Activated CD4-positive, CD25-positive, alpha-beta regulatory T cell treated with anti-CD3 and anti-CD28 coated beads, Interleukin-2, amount 50 U/mL, for 16 hours (primary cell): ENCODE data around the gene OR4M1.
"Not testable (repeated sequence)": the region's sequence is repeated elsewhere in the genome, so short reads cannot be mapped to it uniquely, and the experiment has no call there.

ENCODE experiments used
- DNase-seq: peaks from one replicate; pipeline ENCODE4 v3.0.0-alpha.2; 2020; ENCODE audit warnings: low read depth, low spot score

OR4M1 gene, protein sequence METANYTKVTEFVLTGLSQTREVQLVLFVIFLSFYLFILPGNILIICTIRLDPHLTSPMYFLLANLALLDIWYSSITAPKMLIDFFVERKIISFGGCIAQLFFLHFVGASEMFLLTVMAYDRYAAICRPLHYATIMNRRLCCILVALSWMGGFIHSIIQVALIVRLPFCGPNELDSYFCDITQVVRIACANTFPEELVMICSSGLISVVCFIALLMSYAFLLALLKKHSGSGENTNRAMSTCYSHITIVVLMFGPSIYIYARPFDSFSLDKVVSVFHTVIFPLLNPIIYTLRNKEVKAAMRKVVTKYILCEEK

DNA sequence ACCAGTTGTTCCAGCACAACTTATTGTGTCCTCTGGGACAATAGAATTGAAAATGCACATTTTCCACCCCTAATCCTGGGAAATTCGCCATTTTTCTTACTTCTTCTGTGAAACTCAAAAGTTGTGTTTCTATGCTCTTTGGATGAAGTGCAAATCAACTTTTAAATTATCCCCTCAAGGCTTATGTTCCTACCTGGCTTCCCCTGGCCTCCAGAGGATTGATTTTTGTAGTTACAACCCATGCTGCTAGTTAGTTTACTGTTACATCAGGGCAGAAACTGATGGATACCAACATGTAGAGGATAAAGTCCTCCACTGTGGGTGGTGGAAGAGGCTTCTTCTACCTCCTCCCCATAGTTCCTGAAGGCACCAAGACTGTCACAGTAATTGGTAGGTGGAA, at the start of gene OR4M1:
TSS of gene OR4M1 (plus strand) at position 301 of the 400 bp plus-strand sequence. CDS start 6,819 bp downstream, outside the sequence.
- not testable (repeated sequence) for DNase-seq

DNA sequence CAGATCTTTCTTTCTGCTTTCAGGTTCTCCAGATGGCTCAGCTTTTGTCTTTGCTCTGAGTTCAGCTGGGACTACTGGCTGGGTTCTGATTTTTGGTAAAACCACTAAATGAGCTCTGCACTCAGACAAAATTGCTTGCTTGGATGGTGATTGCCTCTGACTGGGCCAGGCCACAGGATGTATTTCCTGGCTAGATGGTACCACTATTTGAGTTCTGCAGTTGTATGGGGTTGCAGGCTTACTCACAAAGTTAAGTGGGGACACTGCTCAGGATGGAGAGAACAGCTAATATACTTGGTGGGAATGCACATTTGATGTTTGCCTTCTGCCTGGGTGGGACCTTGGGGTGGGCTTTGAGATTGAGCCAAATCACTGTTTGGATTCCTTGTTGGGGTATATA, 43.9 kb upstream of the OR4M1 start:
- DNase-seq, result no peak

DNA sequence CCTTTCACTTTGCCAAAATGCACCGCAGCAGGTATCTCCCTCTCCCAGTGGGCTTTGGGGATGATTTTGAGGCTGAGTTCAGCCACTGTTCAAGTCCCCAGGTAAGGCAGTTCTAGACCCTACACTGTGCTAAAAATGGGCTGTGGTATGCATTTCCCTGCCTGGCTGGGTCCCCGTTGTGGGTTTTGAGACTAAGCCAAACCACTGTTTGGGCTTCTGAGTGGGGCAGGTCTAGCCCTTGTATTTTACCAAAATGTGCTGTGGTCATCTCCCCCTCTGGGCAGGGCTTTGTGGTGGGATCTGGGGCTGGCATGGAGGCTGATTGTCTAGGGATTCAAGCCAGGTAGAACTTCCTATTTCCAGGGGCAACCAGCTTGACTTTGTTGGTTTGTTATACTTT, 43.5 kb upstream of the OR4M1 start:
- DNase-seq, result no peak

DNA sequence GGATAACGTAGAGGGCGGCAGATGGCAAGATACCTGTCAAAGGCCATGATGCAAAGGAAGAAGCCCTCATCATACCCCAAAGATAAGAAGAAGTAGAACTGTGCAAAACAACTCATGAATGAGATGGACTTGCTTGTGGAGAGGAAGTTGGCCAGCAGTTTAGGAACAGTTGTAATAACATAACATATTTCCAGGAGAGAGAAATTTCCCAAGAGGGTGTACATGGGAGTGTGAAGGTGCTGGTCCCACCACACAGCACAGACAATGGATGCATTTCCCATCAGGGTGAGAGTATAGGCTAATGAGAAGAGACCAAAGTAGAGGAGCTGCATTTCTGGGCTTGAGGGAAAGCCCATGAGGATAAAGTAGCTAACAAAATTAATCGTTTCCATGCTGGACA, 39.4 kb upstream of the OR4M1 start:
- DNase-seq, result not testable (repeated sequence)

DNA sequence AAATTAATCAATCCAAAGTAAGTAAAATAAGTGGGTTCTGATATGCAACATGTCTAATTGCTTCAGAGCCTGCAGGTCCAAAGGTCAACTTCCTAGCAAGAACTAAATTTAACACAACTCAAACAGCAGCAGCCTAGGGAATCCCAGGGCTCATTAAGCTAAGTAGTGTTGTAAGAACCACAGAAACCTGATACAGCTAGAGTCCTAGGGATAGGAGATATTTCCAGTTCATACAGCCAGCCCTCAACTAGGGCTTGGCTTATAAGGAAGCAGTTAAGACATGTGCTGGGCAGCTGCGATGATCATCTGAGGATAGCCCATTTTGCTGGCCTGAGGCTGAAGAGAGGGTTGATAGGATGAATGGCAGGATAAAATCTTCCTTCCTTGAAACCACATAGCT, 30.0 kb upstream of the OR4M1 start, which contains the start of gene OR4Q3:
TSS of gene OR4Q3 (plus strand) at position 316 of the 400 bp plus-strand sequence.
- no peak for DNase-seq

DNA sequence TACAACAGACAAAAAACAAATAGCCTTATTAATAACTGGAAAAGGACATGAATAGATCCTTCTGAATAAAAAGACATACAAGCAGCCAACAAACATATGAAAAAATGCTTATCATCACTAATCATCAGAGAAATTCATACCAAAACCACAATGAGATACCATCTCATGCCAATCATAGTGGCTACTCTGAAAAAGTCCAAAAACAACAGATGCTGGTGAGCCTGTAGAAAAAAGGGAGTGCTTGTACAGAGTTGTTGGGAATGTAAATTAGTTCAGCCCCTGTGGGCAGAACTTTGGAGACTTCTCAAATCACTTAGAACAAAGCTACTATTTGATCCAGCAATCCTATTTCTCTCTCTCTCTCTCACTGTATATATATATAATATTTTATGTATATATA, 21.0 kb upstream of the OR4M1 start:
- not testable (repeated sequence) for DNase-seq

DNA sequence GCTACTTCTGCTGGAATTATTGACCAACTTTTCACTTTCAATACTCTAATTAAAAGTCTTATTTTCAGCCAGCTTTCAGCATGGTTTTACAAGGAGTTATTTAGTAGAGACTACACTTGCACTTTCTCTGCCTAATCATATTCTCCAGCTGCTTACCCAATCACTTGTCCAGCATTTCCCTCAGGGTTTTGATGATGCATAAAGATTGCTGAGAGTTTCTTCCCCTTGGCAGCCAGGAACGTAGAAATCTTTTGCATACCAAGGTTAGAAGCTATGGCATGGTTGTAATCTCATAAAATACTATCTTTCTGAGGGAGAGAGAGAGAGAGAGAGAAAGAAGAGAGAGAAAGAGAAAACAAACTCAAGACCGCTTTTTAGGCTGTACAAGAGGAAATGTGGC, 19.1 kb upstream of the OR4M1 start:
- no peak for DNase-seq

DNA sequence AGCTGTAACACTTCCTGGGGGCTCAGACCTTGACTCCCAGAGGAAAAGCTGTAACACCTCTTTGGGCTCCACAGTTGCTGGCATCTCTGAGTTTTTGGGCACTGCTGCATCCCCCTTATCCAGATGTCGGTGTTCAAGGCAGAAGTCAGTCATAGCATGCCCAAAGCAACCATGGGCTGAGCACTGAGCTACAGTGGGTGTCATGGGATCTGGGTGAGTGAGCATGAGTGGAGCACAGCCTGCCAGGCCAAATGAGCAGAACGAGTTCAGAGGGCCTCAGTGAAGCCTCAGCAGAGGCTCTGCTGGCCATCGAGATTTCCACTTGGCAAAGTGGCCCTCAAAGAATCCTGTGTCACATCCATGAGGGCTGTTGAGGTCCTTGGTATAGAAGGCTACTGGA, 1.8 kb upstream of the OR4M1 start:
- not testable (repeated sequence) for DNase-seq

DNA sequence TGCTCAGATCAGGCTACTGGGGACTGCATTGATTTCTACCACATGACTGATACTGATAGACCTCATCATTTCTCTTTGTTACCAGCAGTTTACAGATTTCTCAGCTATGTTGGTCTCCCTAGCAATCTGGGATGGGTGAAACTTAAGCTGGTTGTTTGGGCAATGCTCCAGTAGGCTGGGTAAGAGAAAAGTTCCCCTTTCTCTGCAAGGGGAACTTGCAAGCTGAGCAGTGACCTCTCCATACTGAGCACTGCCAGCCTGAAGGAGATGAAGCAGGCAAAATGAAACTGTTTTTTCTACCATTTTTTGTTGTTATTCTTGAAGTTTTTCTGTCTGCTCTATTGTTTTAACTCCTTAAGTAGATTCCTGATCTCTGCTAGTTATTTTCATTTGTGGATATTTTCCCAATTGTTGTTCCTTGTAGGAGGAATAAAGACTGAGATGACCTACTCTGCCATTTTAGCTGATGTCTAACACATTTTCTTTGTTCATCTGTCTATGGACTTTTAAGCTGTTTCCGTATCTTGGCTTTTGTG, 1.3 kb upstream of the OR4M1 start:
- DNase-seq, result no peak

DNA sequence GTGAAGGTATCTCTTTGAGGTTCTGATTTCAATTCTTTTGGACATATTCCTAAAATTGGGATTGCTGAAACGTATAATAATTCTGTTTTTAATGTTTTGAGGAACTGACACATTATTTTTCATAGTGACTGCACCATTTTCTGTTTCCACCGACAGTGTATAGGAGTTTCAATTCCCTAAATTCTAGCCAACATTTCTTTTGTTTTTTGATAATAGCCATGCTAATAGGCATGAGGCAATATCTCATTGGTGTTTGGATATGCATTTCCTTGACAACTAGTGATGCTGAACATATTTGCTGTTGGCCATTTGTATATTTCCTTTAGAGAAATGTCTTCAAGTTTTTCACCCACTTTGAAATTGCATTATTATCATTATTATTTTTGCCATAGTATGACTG, 850 bp upstream of the OR4M1 start:
- not testable (repeated sequence) for DNase-seq

DNA sequence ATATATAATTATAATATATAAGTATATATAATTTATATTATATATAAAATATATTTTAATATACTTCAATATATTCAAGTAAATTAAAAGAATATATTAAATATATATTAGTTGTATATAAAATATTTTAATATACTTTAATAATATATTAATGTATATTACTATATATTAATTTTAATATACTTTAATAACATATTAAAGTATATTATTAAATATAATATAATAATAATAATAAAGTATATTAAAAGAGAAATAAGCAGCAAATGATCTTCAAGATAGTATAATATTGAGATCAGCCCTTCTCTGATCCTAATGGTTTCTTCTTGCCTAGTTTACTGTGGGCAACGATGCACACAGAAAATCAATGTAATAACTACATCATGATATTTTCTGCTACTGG, 2.3 kb downstream of the OR4M1 start:
- no peak for DNase-seq

DNA sequence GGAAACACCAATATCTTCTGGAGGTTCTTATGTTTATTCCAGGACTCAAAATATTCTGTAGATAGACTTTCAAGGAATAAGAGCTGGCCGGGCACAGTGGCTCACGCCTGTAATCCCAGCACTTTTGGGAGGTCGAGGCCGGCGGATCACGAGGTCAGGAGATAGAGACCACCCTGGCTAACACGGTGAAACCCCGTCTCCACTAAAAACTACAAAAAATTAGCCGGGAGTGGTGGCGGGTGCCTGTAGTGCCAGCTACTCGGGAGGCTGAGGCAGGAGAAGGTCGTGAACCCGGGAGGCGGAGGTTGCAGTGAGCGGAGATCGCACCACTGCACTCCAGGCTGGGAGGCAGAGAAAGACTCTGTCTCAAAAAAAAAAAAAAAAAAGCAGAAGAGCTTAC, 12.5 kb downstream of the OR4M1 start:
- not testable (repeated sequence) for DNase-seq

DNA sequence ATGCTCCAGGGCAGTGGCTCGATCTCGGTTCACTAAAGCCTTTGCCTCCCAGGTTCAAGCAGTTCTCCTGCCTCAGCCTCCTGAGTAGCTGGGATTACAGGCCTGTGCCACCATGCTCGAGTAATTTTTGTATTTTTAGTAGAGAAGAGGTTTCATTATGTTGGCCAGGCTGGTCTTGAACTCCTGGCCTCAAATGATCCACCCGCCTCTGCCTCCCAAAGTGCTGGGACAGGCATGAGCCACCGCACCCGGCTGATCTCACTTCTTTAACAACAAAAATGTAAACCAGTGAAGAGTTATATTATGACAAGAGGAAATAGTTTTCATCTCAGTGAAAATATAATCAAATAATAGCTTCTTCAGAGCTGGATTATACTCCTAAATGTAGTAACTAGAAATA, 14.0 kb downstream of the OR4M1 start:
- not testable (repeated sequence) for DNase-seq

DNA sequence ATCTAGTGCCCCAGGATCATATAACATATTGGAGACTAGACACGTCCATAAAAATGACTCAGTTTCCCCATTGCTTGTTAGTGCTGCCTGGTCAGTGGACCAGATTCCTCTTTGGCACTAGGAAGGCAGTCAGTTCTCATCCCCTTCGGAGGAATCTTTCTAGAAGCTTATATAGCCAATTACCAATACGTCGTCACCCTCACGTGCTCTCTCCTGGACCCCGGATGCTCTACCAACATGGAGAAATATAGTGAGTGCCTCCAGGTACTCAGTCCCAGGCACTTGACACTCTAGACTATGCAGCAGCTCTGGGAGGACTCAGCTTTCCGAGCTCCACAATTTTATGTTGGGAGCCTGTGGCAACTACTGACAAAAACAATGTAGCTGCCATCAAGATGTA, 14.8 kb downstream of the OR4M1 start:
- not testable (repeated sequence) for DNase-seq

DNA sequence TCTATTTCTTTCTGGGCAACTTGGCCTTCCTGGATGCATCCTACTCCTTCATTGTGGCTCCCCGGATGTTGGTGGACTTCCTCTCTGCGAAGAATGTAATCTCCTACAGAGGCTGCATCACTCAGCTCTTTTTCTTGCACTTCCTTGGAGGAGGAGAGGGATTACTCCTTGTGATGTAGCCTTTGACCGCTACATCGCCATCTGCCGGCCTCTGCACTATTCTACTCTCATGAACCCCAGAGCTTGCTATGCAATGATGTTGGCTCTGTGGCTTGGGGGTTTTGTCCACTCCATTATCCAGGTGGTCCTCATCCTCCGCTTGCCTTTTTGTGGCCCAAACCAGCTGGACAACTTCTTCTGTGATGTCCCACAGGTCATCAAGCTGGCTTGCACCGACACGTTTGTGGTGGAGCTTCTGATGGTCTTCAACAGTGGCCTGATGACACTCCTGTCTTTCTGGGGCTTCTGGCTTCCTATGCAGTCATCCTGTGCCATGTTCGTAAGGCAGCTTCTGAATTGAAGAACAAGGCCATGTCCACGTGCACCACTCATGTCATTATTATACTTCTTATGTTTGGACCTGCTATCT, 23.3 kb downstream of the OR4M1 start:
- DNase-seq, result not testable (repeated sequence)

DNA sequence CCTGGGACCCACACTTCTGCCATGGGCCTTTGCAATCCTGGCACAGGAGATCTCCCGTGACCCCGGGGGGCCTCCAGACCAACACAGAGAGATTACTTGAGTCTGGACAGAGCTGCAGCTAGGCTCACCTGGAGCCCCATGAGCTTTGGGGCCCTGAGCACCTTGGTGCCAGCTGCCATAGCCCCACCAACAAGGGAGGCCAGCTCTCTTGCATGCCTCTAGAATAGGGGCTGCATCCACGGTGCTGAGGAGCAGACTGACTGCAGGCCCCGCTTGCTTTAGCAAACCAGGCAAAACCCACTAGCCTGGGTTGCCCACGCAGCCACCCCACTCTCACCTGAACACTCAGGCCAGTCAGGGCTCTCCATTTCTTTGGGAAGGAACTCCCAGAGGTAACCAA, 26.6 kb downstream of the OR4M1 start:
- DNase-seq, result no peak

DNA sequence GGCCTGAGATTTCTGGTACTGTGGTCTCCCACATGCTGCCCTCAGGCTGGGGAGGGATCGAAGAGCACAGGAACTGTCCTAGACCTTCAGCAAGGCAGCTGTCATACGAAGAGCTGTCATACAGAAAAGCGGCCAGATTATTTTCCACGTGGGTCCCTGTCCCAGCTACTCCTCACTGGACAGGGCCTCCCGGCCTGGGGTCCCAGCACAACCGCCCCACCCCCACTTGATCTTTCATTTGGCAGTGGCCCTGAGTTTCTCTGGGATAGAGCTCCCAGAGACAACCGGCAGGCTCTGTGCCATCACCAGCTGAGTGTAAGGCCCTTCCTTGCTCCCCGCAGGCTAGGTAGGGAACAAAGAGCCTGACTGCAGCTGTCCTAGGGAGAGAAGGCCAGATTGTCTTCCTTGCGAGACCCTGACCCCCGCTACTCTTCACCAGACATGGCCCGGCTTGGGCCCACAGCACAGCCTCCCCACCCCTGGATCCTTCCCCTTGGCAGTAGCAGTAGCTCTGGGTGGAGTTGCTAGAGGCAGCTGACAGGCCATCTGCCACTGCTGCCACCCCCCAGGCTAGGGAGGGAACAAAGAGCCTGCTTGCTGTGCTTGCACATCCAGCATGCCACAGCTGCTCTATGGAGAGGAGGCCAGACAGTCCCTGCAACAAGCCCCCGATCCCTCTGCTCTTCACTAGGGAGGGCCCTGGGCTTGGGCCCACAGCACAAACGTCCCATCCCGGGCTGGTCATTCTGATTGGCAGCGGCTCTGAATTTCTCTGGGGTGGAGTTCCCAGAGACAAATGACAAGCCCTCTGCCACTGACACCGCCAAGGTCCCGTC, 27.2 kb downstream of the OR4M1 start:
- DNase-seq, result no peak

DNA sequence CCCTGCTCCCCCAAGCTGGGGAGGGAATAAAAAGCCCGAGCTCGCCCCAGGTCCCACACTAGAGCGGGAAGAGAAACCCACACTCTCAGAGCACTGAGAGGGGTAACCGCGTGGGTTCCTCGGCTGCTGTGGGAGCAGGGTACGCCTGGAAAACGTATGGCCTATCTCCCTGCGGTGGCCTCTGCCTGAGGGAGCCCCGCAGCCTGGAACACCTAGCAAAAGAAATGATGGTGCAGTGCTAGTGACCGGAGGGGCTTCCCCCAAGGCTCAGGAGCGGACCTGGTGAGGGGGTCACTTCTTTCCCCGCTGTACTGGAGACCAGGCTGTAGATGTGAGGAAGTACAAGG, 27.8 kb downstream of the OR4M1 start:
- no peak for DNase-seq

DNA sequence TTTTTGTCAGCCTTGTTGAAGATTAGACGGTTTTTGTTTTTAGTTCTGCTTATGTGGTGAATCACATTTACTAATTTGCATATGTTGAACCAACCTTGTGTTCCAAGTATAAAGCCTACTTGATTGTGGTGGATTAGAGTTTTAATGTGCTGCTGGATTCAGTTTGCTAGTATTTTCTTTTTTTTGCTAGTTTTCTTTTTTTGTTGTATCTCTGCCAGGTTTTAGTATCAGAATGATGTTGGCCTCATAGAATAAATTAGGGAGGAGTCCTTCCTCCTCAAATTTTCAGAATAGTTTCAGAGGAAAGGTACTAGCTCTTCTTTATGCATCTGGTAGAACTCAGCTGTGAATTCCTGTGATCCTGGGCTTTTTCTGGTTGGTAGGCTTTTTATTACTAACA, 30.2 kb downstream of the OR4M1 start, which contains the start of gene OR4N2:
TSS of gene OR4N2 (plus strand) at position 301 of the 400 bp plus-strand sequence. CDS start 23,679 bp downstream, outside the sequence.
- not testable (repeated sequence) for DNase-seq

DNA sequence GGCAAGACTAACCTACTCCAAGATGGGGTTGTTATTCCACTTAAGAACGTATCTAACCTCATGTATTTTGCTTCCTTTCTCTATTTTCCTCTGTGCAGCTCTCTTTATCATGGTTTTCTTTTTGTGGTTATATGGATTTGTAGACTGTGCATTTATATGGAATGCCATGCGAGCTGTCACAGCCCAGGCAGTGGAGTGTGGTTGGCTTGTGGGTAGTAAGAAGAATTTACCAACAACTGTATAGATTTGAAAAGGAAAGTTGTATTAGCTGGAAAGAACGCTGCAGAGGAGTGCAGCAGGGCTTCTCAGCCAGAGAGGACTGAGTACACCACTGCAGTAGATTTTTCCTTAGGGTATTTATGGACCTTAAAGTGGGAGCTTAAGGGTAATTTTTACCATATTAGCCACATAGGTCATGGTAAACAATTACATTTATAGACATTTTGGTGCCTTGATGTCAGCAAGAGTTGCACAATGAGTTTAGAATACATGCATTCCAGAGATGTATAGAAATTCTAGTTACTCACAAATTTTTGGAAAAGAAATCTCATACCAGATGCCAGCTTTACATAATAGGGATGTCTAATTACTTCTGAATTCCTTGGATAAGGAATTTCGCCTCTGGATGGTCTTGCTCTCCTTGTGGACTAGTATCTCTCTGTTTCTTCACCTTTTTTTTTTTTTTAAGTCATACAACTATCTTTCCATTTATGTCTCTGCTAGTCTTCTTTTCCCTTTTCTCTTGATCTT, 40.0 kb downstream of the OR4M1 start:
- DNase-seq, result not testable (repeated sequence)

DNA sequence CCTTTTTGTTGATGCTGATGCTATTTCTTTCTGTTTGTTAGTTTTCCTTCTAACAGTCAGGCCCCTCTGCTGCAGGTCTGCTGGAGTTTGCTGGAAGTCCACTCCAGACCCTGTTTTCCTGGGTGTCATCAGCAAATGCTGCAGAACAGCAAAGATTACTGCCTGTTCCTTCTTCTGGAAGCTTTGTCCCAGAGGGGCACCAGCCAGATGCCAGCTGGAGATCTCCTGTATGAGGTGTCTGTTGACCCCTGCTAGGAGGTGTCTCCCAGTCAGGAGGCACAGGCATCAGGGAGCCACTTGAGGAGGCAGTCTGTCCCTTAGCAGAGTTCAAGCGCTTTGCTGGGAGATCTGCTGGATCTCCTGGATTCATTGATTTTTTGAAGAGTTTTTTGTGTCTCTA, 46.6 kb downstream of the OR4M1 start:
- not testable (repeated sequence) for DNase-seq
